Body of pancreas (tissue), 4 donors: ENCODE measurements around the gene C9orf72. TPM values are rescaled to one million over a fixed set of nuclear protein-coding genes. Genes with fewer than 3 reads are reported as not detected.
A peak's percentile ranks its signal among the peaks of the same experiment; 100 is the strongest.

Experiments
- ATAC-seq: fragments of 150-250 bp; one replicate; pipeline ENCODE4 v1.9.1; 2016
- DNase-seq, 4 donors: peaks; one replicate each; pipeline ENCODE4 v3.0.0-alpha.2; 2019
- H3K27ac ChIP-seq, 4 donors: fragments of 200-600 bp; sonication (generic); 1 replicate in 3 of 4; 2 replicates in 1 of 4; pipeline versions ENCODE4 v1.5.1 to v1.6.1; 2016 to 2019; ENCODE audit warnings: mild to moderate bottlenecking in 1 of 4, mixed read lengths in 1 of 4, moderate library complexity in 1 of 4
- H3K27me3 ChIP-seq, 2 donors: fragments of 200-600 bp; sonication (generic); one replicate each; pipeline ENCODE4 v1.6.0; 2016; ENCODE audit warnings: mild to moderate bottlenecking in 1 of 2
- H3K36me3 ChIP-seq, 2 donors: fragments of 200-600 bp; sonication (generic); replicated peaks in 1 of 2; 2 replicates each; pipeline ENCODE4 v1.5.1; 2016; ENCODE audit warnings: low read depth in 2 of 2; ENCODE audit not compliant: insufficient read depth in 1 of 2
- H3K4me1 ChIP-seq: fragments of 200-600 bp; sonication (generic); one replicate; pipeline ENCODE4 v1.6.0; 2016
- H3K4me3 ChIP-seq, 2 donors: fragments of 200-600 bp; sonication (generic); 1 replicate in 1 of 2; 2 replicates in 1 of 2; pipeline ENCODE4 v1.5.1; 2016 to 2019
- H3K9me3 ChIP-seq, 3 donors: fragments of 200-600 bp; sonication (generic); 1 replicate in 2 of 3; 2 replicates in 1 of 3; pipeline ENCODE4 v1.5.1; 2016
- CTCF ChIP-seq, 7 experiments: fragments of 450-650 bp in 4 of 7; fragments of 200-600 bp in 3 of 7; sonication (generic) in 3 of 7; IDR thresholded peaks; one replicate each; pipeline ENCODE4 v1.5.1; 2016 to 2019; ENCODE audit warnings: antibody characterized with exemption in 7 of 7
- POLR2A ChIP-seq, 3 donors: fragments of 450-650 bp; IDR thresholded peaks; one replicate each; pipeline ENCODE4 v1.6.1; 2016; ENCODE audit warnings: antibody characterized with exemption in 3 of 3, mild to moderate bottlenecking in 2 of 3
- WGBS, 2 donors: methylation state at CpG; one replicate each; pipeline ENCODE4 v1.1.5; 2017; 5-methylcytosine and 5-hydroxymethylcytosine counted together
- intact Hi-C: fragments of 100-400 bp; cut with DNase I; formaldehyde crosslinking; loops from one replicate; pipeline ENCODE4 v1.15.1; 2023
- total RNA-seq, 2 donors: library from RNA; depleted of rRNA; stranded (reverse); fragments of >200 nt; gene quantifications; one replicate each; pipeline ENCODE4 v1.1.0, GENCODE V29; 2016

The C9orf72 gene
- total RNA-seq, 2 donors from 2014 or later = 13.5 to 20.5 TPM

DNA sequence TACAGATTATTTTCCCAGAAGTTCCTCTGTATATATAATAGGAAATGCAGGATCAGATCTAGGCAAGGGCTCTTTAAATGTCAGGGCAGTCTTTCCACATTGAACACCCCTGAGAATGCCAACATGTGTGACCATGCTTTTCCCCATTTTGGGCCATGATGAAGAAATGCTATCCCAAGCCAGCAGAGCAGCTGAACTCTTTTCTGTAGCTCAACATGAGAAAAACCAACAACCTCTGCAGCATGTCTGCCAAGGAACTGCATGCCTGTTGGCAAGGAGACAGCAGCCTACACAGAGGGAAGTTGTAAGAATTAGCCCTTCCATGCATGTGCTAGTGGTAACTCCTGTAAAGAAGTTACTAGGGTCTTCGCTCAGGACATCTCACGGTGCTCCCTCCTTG, 58.7 kb downstream of the C9orf72 start:
- ATAC-seq (peak; percentile 92), DNase-seq (peak; percentile 60 to 82 (median 80))
- Histone ChIP-seq H3K36me3 (no peaks in the 10 kb centered on the region), H3K27me3 (no peaks in the 10 kb centered on the region), H3K9me3 (no peaks in the 10 kb centered on the region), H3K4me1 (peaks cover 9% of the 10 kb centered on the region), H3K4me3 (no peak overlapping the region), H3K27ac (peak overlapping the region in 2 of 4 donors; percentile 3 to 22)
- TF ChIP-seq POLR2A (IDR thresholded peaks at IDR 0.05) (no peak), CTCF (IDR thresholded peaks at IDR 0.05) (no peak)
- intact Hi-C loops = no loop called here
- 48 to 83% methylated on average over 2 of the region's 2 CpGs for WGBS, 2 donors

- TF ChIP-seq CTCF (IDR thresholded peaks at IDR 0.05) (no peak), POLR2A (IDR thresholded peaks at IDR 0.05) (no peak)
- Histone ChIP-seq H3K4me1 (peaks cover 9% of the 10 kb centered on the region), H3K27ac (no peak overlapping the region), H3K9me3 (no peaks in the 10 kb centered on the region), H3K4me3 (no peak overlapping the region), H3K27me3 (no peaks in the 10 kb centered on the region), H3K36me3 (no peaks in the 10 kb centered on the region)
- ATAC-seq (no peak), DNase-seq (no peak)
- intact Hi-C loops = no loop called here
- 90 to 100% methylated on average over 2 of the region's 2 CpGs for WGBS, 2 donors
These were observed 61.5 kb downstream of the C9orf72 start for GRCh38 chr9:27511771-27512170.

- TF ChIP-seq CTCF (IDR thresholded peaks at IDR 0.05) (no peak), POLR2A (IDR thresholded peaks at IDR 0.05) (no peak)
- Histone ChIP-seq H3K4me1 (peaks cover 9% of the 10 kb centered on the region), H3K9me3 (no peaks in the 10 kb centered on the region), H3K4me3 (no peak overlapping the region), H3K27me3 (no peaks in the 10 kb centered on the region), H3K27ac (no peak overlapping the region), H3K36me3 (no peaks in the 10 kb centered on the region)
- intact Hi-C loops = no loop called here
- 95 to 96% methylated on average over 2 of the region's 2 CpGs for WGBS, 2 donors
- ATAC-seq = no peak
- no peak for DNase-seq
These were observed 62.5 kb downstream of the C9orf72 start for GRCh38 chr9:27510780-27511179.

GRCh38 chr9:27506981-27507380, 66.3 kb downstream of the C9orf72 start:
- 44 to 79% methylated on average over 2 of the region's 2 CpGs for WGBS, 2 donors
- no peak overlapping the region for H3K27ac ChIP-seq
- intact Hi-C loops = no loop called here
- H3K9me3 ChIP-seq = no peaks in the 10 kb centered on the region
- TF ChIP-seq POLR2A (IDR thresholded peaks at IDR 0.05) = no peak
- no peak for TF ChIP-seq CTCF (IDR thresholded peaks at IDR 0.05)
- no peaks in the 10 kb centered on the region for H3K36me3 ChIP-seq
- ATAC-seq (no peak), DNase-seq (no peak)
- no peaks in the 10 kb centered on the region for H3K27me3 ChIP-seq
- H3K4me3 ChIP-seq = no peak overlapping the region
- no peaks in the 10 kb centered on the region for H3K4me1 ChIP-seq

DNA sequence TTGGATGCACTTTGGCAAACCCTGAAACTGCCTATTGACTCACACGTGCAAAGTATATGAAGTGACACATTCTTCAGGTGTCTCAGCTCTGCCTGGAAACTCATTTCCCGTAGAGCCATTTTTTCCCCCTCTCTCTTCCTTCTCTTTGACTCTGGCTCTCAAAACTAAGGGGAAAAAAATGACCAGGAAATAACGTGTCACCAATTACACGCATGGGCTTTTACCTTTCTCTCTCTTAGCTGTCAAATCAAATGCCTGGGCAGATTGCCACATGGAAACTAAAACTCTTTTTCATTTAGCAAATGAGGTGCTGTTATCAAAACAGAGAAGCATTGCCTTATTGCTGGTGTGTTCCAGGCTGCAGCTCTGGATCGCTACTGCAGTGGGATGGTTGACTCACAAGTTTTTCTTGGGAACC, 67.5 kb downstream of the C9orf72 start:
- DNase-seq (peak in 2 of 4 donors; percentile 12 to 26), ATAC-seq (peak; percentile 55)
- TF ChIP-seq CTCF (IDR thresholded peaks at IDR 0.05) (no peak), POLR2A (IDR thresholded peaks at IDR 0.05) (no peak)
- WGBS, 2 donors = 59 to 64% methylated on average over 5 of the region's 5 CpGs
- no peak overlapping the region for H3K4me3 ChIP-seq
- H3K36me3 ChIP-seq = no peaks in the 10 kb centered on the region
- H3K27ac ChIP-seq = peak overlapping the region in 1 of 4 donors; percentile 32
- no peaks in the 10 kb centered on the region for H3K4me1 ChIP-seq
- H3K9me3 ChIP-seq = no peaks in the 10 kb centered on the region
- intact Hi-C loops = no loop called here
- H3K27me3 ChIP-seq = no peaks in the 10 kb centered on the region
